Gastrocnemius medialis (tissue), 4 donors: Measurements from ENCODE around the gene KRTAP22-1.

Experiments used
- POLR2A ChIP-seq, 2 donors: fragments of 450-650 bp; IDR thresholded peaks; one replicate each; pipeline ENCODE4 v1.6.1; 2017; ENCODE audit warnings: antibody characterized with exemption in 2 of 2, mild to moderate bottlenecking in 2 of 2, moderate library complexity in 2 of 2
- TF ChIP-seq, protein P1 (sequence below), 5 experiments: fragments of 450-650 bp in 3 of 5; fragments of 200-600 bp in 2 of 5; sonication (generic) in 2 of 5; IDR thresholded peaks in 4 of 5; conservative IDR thresholded peaks in 1 of 5; 1 replicate in 4 of 5; 2 replicates in 1 of 5; pipeline ENCODE4 v1.5.1; 2016 to 2019; ENCODE audit warnings: antibody characterized with exemption in 5 of 5, mild to moderate bottlenecking in 3 of 5, moderate library complexity in 3 of 5

DNA sequence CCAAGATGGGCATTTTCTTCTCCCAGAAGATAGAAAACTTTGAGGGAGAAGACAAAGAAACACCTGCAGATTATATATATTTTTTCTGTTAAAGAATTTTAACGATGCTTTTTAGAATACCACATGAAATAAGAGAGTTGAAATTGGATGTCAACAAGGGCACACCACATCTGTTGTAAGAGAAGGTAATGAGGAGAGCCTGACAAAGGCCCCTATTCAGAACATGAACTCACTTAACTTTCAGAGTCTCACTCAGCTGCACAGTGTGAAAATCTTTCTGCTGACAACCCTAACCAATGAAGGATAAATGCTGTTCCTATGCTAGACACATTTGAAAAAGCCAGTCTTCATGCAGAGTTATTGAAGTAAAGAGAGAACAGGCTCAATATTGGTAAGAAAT, 18.0 kb upstream of the KRTAP22-1 start:
- TF ChIP-seq, protein P1, sequence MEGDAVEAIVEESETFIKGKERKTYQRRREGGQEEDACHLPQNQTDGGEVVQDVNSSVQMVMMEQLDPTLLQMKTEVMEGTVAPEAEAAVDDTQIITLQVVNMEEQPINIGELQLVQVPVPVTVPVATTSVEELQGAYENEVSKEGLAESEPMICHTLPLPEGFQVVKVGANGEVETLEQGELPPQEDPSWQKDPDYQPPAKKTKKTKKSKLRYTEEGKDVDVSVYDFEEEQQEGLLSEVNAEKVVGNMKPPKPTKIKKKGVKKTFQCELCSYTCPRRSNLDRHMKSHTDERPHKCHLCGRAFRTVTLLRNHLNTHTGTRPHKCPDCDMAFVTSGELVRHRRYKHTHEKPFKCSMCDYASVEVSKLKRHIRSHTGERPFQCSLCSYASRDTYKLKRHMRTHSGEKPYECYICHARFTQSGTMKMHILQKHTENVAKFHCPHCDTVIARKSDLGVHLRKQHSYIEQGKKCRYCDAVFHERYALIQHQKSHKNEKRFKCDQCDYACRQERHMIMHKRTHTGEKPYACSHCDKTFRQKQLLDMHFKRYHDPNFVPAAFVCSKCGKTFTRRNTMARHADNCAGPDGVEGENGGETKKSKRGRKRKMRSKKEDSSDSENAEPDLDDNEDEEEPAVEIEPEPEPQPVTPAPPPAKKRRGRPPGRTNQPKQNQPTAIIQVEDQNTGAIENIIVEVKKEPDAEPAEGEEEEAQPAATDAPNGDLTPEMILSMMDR (IDR thresholded peaks at IDR 0.05 in 4 of 5, conservative IDR thresholded peaks at IDR 0.05 in 1 of 5), result no peak
- no peak for TF ChIP-seq POLR2A (IDR thresholded peaks at IDR 0.05)
